ENCODE measurements around the gene GSTM5. TPM values are rescaled to one million over a fixed set of nuclear protein-coding genes. Genes with fewer than 3 reads are reported as not detected.
A peak's percentile ranks its signal among the peaks of the same experiment; 100 is the strongest.
"Not testable (repeated sequence)": the region's sequence is repeated elsewhere in the genome, so short reads cannot be mapped to it uniquely, and the experiment has no call there.

The GSTM5 gene
- total RNA-seq, 1 experiment from 2014 or later, result not detected

GRCh38 chr1:109761227-109762038 lies 49.4 kb downstream of the GSTM5 start:
- no peak for DNase-seq (ENCODE audit: low read depth)

- DNase-seq (ENCODE audit: low read depth), result no peak
Measured at GRCh38 chr1:109762039-109762585, 50.1 kb downstream of the GSTM5 start.

- peak; percentile 68 for DNase-seq (ENCODE audit: low read depth)
Measured at GRCh38 chr1:109762821-109763645, 51.0 kb downstream of the GSTM5 start.

GRCh38 chr1:109763646-109764415 lies 51.8 kb downstream of the GSTM5 start, which contains the start of gene EPS8L3:
Gene EPS8L3, minus strand, starts transcription at chr1:109763923. Its CDS starts 2,174 bp downstream, at chr1:109761749.
- no peak for DNase-seq (ENCODE audit: low read depth)

GRCh38 chr1:109764561-109765482 lies 52.8 kb downstream of the GSTM5 start:
- DNase-seq (ENCODE audit: low read depth), result no peak

- no peak for DNase-seq (ENCODE audit: low read depth)
Measured at GRCh38 chr1:109765483-109765815, 53.4 kb downstream of the GSTM5 start.

GRCh38 chr1:109765896-109766615 lies 54.0 kb downstream of the GSTM5 start:
- no peak for DNase-seq (ENCODE audit: low read depth)

GRCh38 chr1:109766991-109767636 lies 55.1 kb downstream of the GSTM5 start:
- DNase-seq (ENCODE audit: low read depth), result not testable (repeated sequence)

Other genes starting within 250 kb of the GSTM5 start
- 0.15 and 4.3 TPM in 2 replicates for gene SYPL2, start 245.7 kb upstream of the GSTM5 start, total RNA-seq (2014; rRNA removed; shearing (Covaris generic))
- gene ATXN7L2, start 228.3 kb upstream of the GSTM5 start, total RNA-seq (2014; rRNA removed; shearing (Covaris generic)), result 8.6 and 14.2 TPM in 2 replicates
- 5.8 and 9.2 TPM in 2 replicates for gene CYB561D1, start 218.2 kb upstream of the GSTM5 start, total RNA-seq (2014; rRNA removed; shearing (Covaris generic))
- 3.2 and 3.7 TPM in 2 replicates for gene AMIGO1, start 202.5 kb upstream of the GSTM5 start, total RNA-seq (2014; rRNA removed; shearing (Covaris generic))
- not detected in 2 replicates for gene GPR61, start 172.4 kb upstream of the GSTM5 start, total RNA-seq (2014; rRNA removed; shearing (Covaris generic))
- gene GNAI3, start 163.6 kb upstream of the GSTM5 start, total RNA-seq (2014; rRNA removed; shearing (Covaris generic)), result 24.1 and 24.6 TPM in 2 replicates
- 0.11 and 4.8 TPM in 2 replicates for gene GNAT2, start 92.6 kb upstream of the GSTM5 start, total RNA-seq (2014; rRNA removed; shearing (Covaris generic))
- gene AMPD2, start 92.4 kb upstream of the GSTM5 start, total RNA-seq (2014; rRNA removed; shearing (Covaris generic)), result 121 and 135 TPM in 2 replicates
- gene GSTM4, start 56.2 kb upstream of the GSTM5 start, total RNA-seq (2014; rRNA removed; shearing (Covaris generic)), result 34.9 and 42.0 TPM in 2 replicates
- gene GSTM2, start 44.2 kb upstream of the GSTM5 start, total RNA-seq (2014; rRNA removed; shearing (Covaris generic)), result 0.42 and 1.0 TPM in 2 replicates
- gene GSTM1, start 24.4 kb upstream of the GSTM5 start, total RNA-seq (2014; rRNA removed; shearing (Covaris generic)), result 3.2 and 5.4 TPM in 2 replicates
- gene GSTM3, start 28.8 kb downstream of the GSTM5 start, total RNA-seq (2014; rRNA removed; shearing (Covaris generic)), result 194 and 206 TPM in 2 replicates
- gene EPS8L3, start 51.7 kb downstream of the GSTM5 start, total RNA-seq (2014; rRNA removed; shearing (Covaris generic)), result not detected in 2 replicates
- gene CSF1, start 198.6 kb downstream of the GSTM5 start, total RNA-seq (2014; rRNA removed; shearing (Covaris generic)), result 12.9 and 23.2 TPM in 2 replicates

All from Daoy (cell line).